GM13976 (cell line): ENCODE data around the gene KANSL1.
"Not testable (repeated sequence)": the region's sequence is repeated elsewhere in the genome, so short reads cannot be mapped to it uniquely, and the experiment has no call there.

Experiments used
- DNase-seq: peaks from one replicate; pipeline ENCODE4 v3.0.0; 2012; ENCODE audit warnings: low spot score
- CTCF ChIP-seq: IDR thresholded peaks from 2 replicates; pipeline ENCODE4 v1.5.1; 2012; ENCODE audit warnings: borderline replicate concordance, mild to moderate bottlenecking; ENCODE audit not compliant: insufficient read depth; ENCODE audit errors: extremely low read depth, missing control alignments, control extremely low read depth
- in situ Hi-C: fragments of 300-500 bp; cut with MboI; formaldehyde crosslinking; loops from one replicate; pipeline ENCODE4 v1.12.0; 2022; ENCODE audit warnings: low sequenced_read_pairs, mixed read lengths, inconsistent platforms; ENCODE audit not compliant: unreplicated experiment

The KANSL1 gene

GRCh38 chr17:46108120-46108519 lies 85.1 kb downstream of the KANSL1 start:
- no peak for TF ChIP-seq CTCF
- in situ Hi-C loops, result no loop called here
- DNase-seq, result no peak

- TF ChIP-seq CTCF, result no peak
- DNase-seq, result no peak
- in situ Hi-C loops, result no loop called here
Measured at GRCh38 chr17:46106966-46107644, 86.1 kb downstream of the KANSL1 start.

GRCh38 chr17:46102806-46103205 lies 90.4 kb downstream of the KANSL1 start:
- not testable (repeated sequence) for DNase-seq

GRCh38 chr17:46101785-46102617 lies 91.2 kb downstream of the KANSL1 start:
- in situ Hi-C loops, DNase-seq: not testable (repeated sequence)

More at GRCh38 chr17:46102806-46103205, 90.4 kb downstream of the KANSL1 start:
- in situ Hi-C loops, result not testable (repeated sequence)

- in situ Hi-C loops, result no loop called here
- no peak for TF ChIP-seq CTCF
- no peak for DNase-seq
Measured at GRCh38 chr17:46100590-46100989, 92.6 kb downstream of the KANSL1 start.

- TF ChIP-seq CTCF, result no peak
- in situ Hi-C loops, result no loop called here
- no peak for DNase-seq
Measured at GRCh38 chr17:46099865-46100264, 93.4 kb downstream of the KANSL1 start.

GRCh38 chr17:46097497-46097896 lies 95.7 kb downstream of the KANSL1 start:
- in situ Hi-C loops, result no loop called here
- DNase-seq, result no peak
- no peak for TF ChIP-seq CTCF
